Stimulated activated CD4-positive, alpha-beta T cell treated with anti-CD3 and anti-CD28 coated beads, Interleukin-1b, Interleukin-23, amount 100 ng/mL, for 48 hours (primary cell): ENCODE data around the gene KCNAB1.

Source experiments
- DNase-seq: peaks from one replicate; pipeline ENCODE4 v3.0.0-alpha.2; 2020

KCNAB1 gene

GRCh38 chr3:156378871-156379270, 258.5 kb downstream of the KCNAB1 start:
- DNase-seq, result no peak

- no peak for DNase-seq
Observed at GRCh38 chr3:156379327-156379726, 258.9 kb downstream of the KCNAB1 start.

- no peak for DNase-seq
Observed at GRCh38 chr3:156381253-156381652, 260.9 kb downstream of the KCNAB1 start.

GRCh38 chr3:156382458-156383346, 262.3 kb downstream of the KCNAB1 start:
- peak; percentile 4 for DNase-seq

GRCh38 chr3:156383441-156384025, 263.2 kb downstream of the KCNAB1 start:
- no peak for DNase-seq

- no peak for DNase-seq
Observed at GRCh38 chr3:156388497-156389448, 268.4 kb downstream of the KCNAB1 start.

GRCh38 chr3:156389449-156389950, 269.1 kb downstream of the KCNAB1 start:
- no peak for DNase-seq

GRCh38 chr3:156390846-156391245, 270.5 kb downstream of the KCNAB1 start:
- DNase-seq, result no peak

GRCh38 chr3:156395961-156396710, 275.8 kb downstream of the KCNAB1 start:
- no peak for DNase-seq

- DNase-seq, result no peak
Observed at GRCh38 chr3:156396851-156397250, 276.5 kb downstream of the KCNAB1 start.

- DNase-seq, result no peak
Observed at GRCh38 chr3:156397534-156397933, 277.2 kb downstream of the KCNAB1 start.

- DNase-seq, result no peak
Observed at GRCh38 chr3:156400062-156400461, 279.7 kb downstream of the KCNAB1 start.

GRCh38 chr3:156400735-156401134, 280.4 kb downstream of the KCNAB1 start:
- DNase-seq, result no peak

GRCh38 chr3:156404217-156404616, 283.8 kb downstream of the KCNAB1 start:
- no peak for DNase-seq

GRCh38 chr3:156406393-156406792, 286.0 kb downstream of the KCNAB1 start:
- no peak for DNase-seq

- no peak for DNase-seq
Observed at GRCh38 chr3:156407617-156408225, 287.3 kb downstream of the KCNAB1 start.

GRCh38 chr3:156409694-156410093, 289.3 kb downstream of the KCNAB1 start:
- DNase-seq, result no peak

- DNase-seq, result no peak
Observed at GRCh38 chr3:156412600-156412999, 292.2 kb downstream of the KCNAB1 start.

- no peak for DNase-seq
Observed at GRCh38 chr3:156413293-156413892, 293.0 kb downstream of the KCNAB1 start.

- DNase-seq, result no peak
Observed at GRCh38 chr3:156416846-156417558, 296.6 kb downstream of the KCNAB1 start.
